ENCODE results near the gene SCO2. TPM values are rescaled to one million over a fixed set of nuclear protein-coding genes. Genes with fewer than 3 reads are reported as not detected.

Gene SCO2
- total and polyA plus RNA-seq, 2 of the 13 experiments (the other 11 are each of a cell fraction or from before 2014, with no cell fraction given): 0.32 to 3.7 TPM

GRCh38 chr22:50550395-50550794 is 25.0 kb upstream of the SCO2 start (continued):
- TF ChIP-seq BCLAF1 (IDR thresholded peaks at IDR 0.05): no peak

DNA sequence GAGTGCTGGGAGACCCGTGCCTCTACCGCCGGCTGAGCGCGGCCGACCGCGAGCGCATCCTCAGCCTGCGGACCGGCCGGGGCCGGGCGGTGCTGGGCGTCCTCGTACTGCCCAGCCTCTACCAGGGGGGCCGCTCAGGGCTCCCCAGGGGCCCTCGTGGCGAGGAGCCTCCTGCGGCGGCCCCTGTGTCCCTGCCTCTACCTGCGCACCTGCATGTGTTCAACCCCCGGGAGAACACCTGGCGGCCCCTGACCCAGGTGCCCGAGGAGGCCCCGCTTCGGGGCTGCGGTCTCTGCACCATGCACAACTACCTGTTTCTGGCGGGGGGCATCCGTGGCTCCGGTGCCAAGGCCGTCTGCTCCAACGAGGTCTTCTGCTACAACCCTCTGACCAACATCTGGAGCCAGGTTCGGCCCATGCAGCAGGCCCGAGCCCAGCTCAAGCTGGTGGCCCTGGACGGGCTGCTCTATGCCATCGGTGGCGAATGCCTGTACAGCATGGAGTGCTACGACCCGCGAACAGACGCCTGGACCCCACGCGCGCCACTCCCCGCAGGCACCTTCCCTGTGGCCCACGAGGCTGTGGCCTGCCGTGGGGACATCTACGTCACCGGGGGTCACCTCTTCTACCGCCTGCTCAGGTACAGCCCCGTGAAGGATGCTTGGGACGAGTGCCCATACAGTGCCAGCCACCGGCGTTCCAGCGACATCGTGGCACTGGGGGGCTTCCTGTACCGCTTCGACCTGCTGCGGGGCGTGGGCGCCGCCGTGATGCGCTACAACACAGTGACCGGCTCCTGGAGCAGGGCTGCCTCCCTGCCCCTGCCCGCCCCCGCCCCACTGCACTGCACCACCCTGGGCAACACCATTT is 23.8 kb upstream of the SCO2 start:
- no peaks in the 10 kb centered on the region for H3K79me2 ChIP-seq (ENCODE audit: insufficient read depth, low read length)
- H3K27me3 ChIP-seq (ENCODE audit: control insufficient read depth in 1 of 2, insufficient read depth in 2 of 2, low read length in 2 of 2): peaks cover 3 to 30% of the 10 kb centered on the region in 2 experiments
- ATAC-seq (no peak), DNase-seq (ENCODE audit: low spot score) (no peak), FAIRE-seq (no peak)
- POLR2A ChIA-PET: interaction anchor here (1.2 to 2.4 kb wide), 3 partner anchors 9 to 24 kb away, joined by 4 to 12 read pairs (median 11); partner anchors contain the start of gene SCO2
- H3K4me1 ChIP-seq (ENCODE audit: insufficient read depth, low read length): peaks cover 24% of the 10 kb centered on the region
- no peak overlapping the region for H3K4me2 ChIP-seq (ENCODE audit: low read depth, low read length)
- TF ChIP-seq ZNF124 (CRISPR knock-in tag; IDR thresholded peaks at IDR 0.05) (no peak), ATF7 (IDR thresholded peaks at IDR 0.05) (no peak), ATF7 (CRISPR knock-in tag; IDR thresholded peaks at IDR 0.05) (no peak), CREM (IDR thresholded peaks at IDR 0.05) (no peak), CREM (CRISPR knock-in tag; IDR thresholded peaks at IDR 0.05) (no peak), MXD1 (CRISPR knock-in tag; IDR thresholded peaks at IDR 0.05) (no peak), PHF21A (CRISPR knock-in tag; IDR thresholded peaks at IDR 0.05) (no peak)
- intact Hi-C loops (cut with micrococcal nuclease; ENCODE audit: unreplicated experiment): no loop called here
- 83% methylated on average over 10 of the region's 68 CpGs for WGBS (ENCODE audit: low lambda C conversion rate)
- BruUV-seq (replicated peaks): no TSS peak
- no peaks in the 10 kb centered on the region for H3K36me3 ChIP-seq (replicated peaks in 1 of 2; ENCODE audit: control insufficient read depth in 1 of 2, insufficient read depth in 2 of 2, low read length in 2 of 2)
- H3K4me3 ChIP-seq (replicated peaks in 1 of 3; ENCODE audit: insufficient read depth in 1 of 3, low read depth in 2 of 3, low read length in 3 of 3): no peak overlapping the region
- in situ Hi-C loops (cut with HindIII; ENCODE audit: extremely low pct_ligation_motif_present, low pct_unique_long_range_greater_than_20kb): no loop called here
- H3K9ac ChIP-seq (ENCODE audit: insufficient read depth, low read depth, low read length): no peak overlapping the region
- CTCF ChIA-PET (ENCODE audit: low intra/inter-chr PET ratio, low total read pairs): no interaction called here
- no peaks in the 10 kb centered on the region for H3K9me3 ChIP-seq (ENCODE audit: low read length)
- no peaks in the 10 kb centered on the region for H4K20me1 ChIP-seq (ENCODE audit: insufficient read depth, low read length)
- H2AFZ ChIP-seq (ENCODE audit: low read length): no peak overlapping the region
- no peak overlapping the region for H3K27ac ChIP-seq (ENCODE audit: extremely low read length, insufficient read depth, low read length)

All from HepG2 (cell line).